A673 (cell line): Measurements from ENCODE around the gene HAGH.

Experiments
- CTCF ChIP-seq: fragments of 300-800, 200-600 bp; sonication (generic); conservative IDR thresholded peaks from 2 replicates; pipeline ENCODE4 v1.5.1; 2017; ENCODE audit warnings: low read depth, mild to moderate bottlenecking, antibody characterized with exemption, low read length, moderate library complexity, mixed read lengths
- EZH2 ChIP-seq: fragments of 200-600 bp; sonication (generic); IDR thresholded peaks from 2 replicates; pipeline ENCODE4 v1.6.1; 2017; ENCODE audit warnings: borderline replicate concordance, low read depth, mild to moderate bottlenecking, mixed read lengths, antibody characterized with exemption, low read length; ENCODE audit not compliant: poor library complexity, severe bottlenecking

GRCh38 chr16:1812732-1813163, 13.9 kb downstream of the HAGH start:
- TF ChIP-seq EZH2 (no peak), CTCF (peak; percentile 85)
